ENCODE data around the gene GKN1.
A peak's percentile ranks its signal among the peaks of the same experiment; 100 is the strongest.
"Not testable (repeated sequence)": the region's sequence is repeated elsewhere in the genome, so short reads cannot be mapped to it uniquely, and the experiment has no call there.

Gene GKN1

GRCh38 chr2:68974251-68974650 lies at the start of gene GKN1:
Gene GKN1, plus strand, starts transcription at chr2:68974636. Its CDS starts 42 bp downstream, at chr2:68974678.
- DNase-seq: no peak

GRCh38 chr2:68925295-68925896 lies 49.0 kb upstream of the GKN1 start:
- no peak for DNase-seq

- DNase-seq: no peak
These were observed 47.6 kb upstream of the GKN1 start for GRCh38 chr2:68926796-68927195.

GRCh38 chr2:68931149-68931711 lies 43.2 kb upstream of the GKN1 start:
- DNase-seq: no peak

- DNase-seq: no peak
These were observed 42.6 kb upstream of the GKN1 start for GRCh38 chr2:68931799-68932198.

- no peak for DNase-seq
These were observed 42.0 kb upstream of the GKN1 start for GRCh38 chr2:68932402-68932801.

- DNase-seq: no peak
These were observed 40.4 kb upstream of the GKN1 start for GRCh38 chr2:68934021-68934420.

- no peak for DNase-seq
These were observed 39.0 kb upstream of the GKN1 start for GRCh38 chr2:68935471-68935870.

- DNase-seq: no peak
These were observed 38.0 kb upstream of the GKN1 start for GRCh38 chr2:68936427-68936826.

- no peak for DNase-seq
These were observed 37.5 kb upstream of the GKN1 start for GRCh38 chr2:68936889-68937288.

- no peak for DNase-seq
These were observed 36.9 kb upstream of the GKN1 start for GRCh38 chr2:68937346-68938055.

- DNase-seq: no peak
These were observed 35.5 kb upstream of the GKN1 start for GRCh38 chr2:68938938-68939337.

GRCh38 chr2:68939962-68940361 lies 34.5 kb upstream of the GKN1 start:
- no peak for DNase-seq

- DNase-seq: no peak
These were observed 34.1 kb upstream of the GKN1 start for GRCh38 chr2:68940369-68940768.

GRCh38 chr2:68942827-68943226 lies 31.6 kb upstream of the GKN1 start:
- DNase-seq: no peak

GRCh38 chr2:68943581-68944568 lies 30.6 kb upstream of the GKN1 start:
- peak; percentile 53 for DNase-seq

GRCh38 chr2:68946117-68946516 lies 28.3 kb upstream of the GKN1 start:
- no peak for DNase-seq

- DNase-seq: no peak
These were observed 25.7 kb upstream of the GKN1 start for GRCh38 chr2:68948710-68949109.

GRCh38 chr2:68951899-68952298 lies 22.5 kb upstream of the GKN1 start:
- DNase-seq: no peak

- no peak for DNase-seq
These were observed 21.4 kb upstream of the GKN1 start, which contains the start of gene GKN2 for GRCh38 chr2:68952887-68953521. Gene GKN2, minus strand, starts transcription at chr2:68952893. Its CDS starts 32 bp downstream, at chr2:68952861.

GRCh38 chr2:68955432-68955831 lies 19.0 kb upstream of the GKN1 start:
- DNase-seq: not testable (repeated sequence)

- DNase-seq: no peak
These were observed 15.4 kb upstream of the GKN1 start for GRCh38 chr2:68959001-68959400.

GRCh38 chr2:68961380-68961779 lies 13.1 kb upstream of the GKN1 start:
- DNase-seq: no peak

Data from NCI-H187 treated with DMSO at 0.1 percent for 48 hours (cell line).